IMR-90 (cell line): Measurements from ENCODE around the gene RNF40. TPM values are rescaled to one million over a fixed set of nuclear protein-coding genes. Genes with fewer than 3 reads are reported as not detected.

Source experiments
- ATAC-seq: fragments of 200-7000 bp; cut with Tn5 transposase; 2 replicates; pipeline ENCODE4 v1.9.1; 2020; ENCODE audit warnings: low read depth, mild to moderate bottlenecking, moderate library complexity
- BruUV-seq: library from RNA; stranded (reverse); fragments of 400-500 nt; replicated peaks from 2 replicates; lab custom pipeline; 2021; lab: Mats Ljungman, UMichigan
- CTCF ChIA-PET: fragments of 300-600 bp; formaldehyde crosslinking; extraction: SDS; loops from one replicate; lab custom pipeline; 2021; ENCODE audit warnings: antibody characterized with exemption; lab: Yijun Ruan, JAX
- POLR2A ChIA-PET: fragments of 300-600 bp; sonication (Branson Sonifier 250); formaldehyde crosslinking; loops from one replicate; lab custom pipeline; 2022; ENCODE audit warnings: antibody characterized with exemption; ENCODE audit not compliant: unreplicated experiment; lab: Charles Lee
- DNase-seq: peaks from one replicate; pipeline ENCODE4 v3.0.0; 2013
- H2AFZ ChIP-seq: replicated peaks from 2 replicates; pipeline ENCODE3; 2013; ENCODE audit warnings: low read length, mild to moderate bottlenecking; ENCODE audit not compliant: poor library complexity
- H2AK5ac ChIP-seq: 2 replicates; pipeline ENCODE4 v1.6.1; 2013; ENCODE audit warnings: low read depth, low read length, inconsistent platforms
- H2AK9ac ChIP-seq: replicated peaks from 2 replicates; pipeline ENCODE3; 2013; ENCODE audit warnings: mild to moderate bottlenecking, low read depth, low read length, moderate library complexity; ENCODE audit not compliant: poor library complexity
- H2BK120ac ChIP-seq: 2 replicates; pipeline ENCODE4 v1.6.1; 2013; ENCODE audit warnings: low read depth, low read length, inconsistent platforms
- H2BK15ac ChIP-seq: 3 replicates; pipeline ENCODE4 v1.6.1; 2013; ENCODE audit warnings: low read depth, low read length, inconsistent platforms
- H2BK20ac ChIP-seq: 2 replicates; pipeline ENCODE4 v1.6.1; 2013; ENCODE audit warnings: low read depth, mild to moderate bottlenecking, inconsistent platforms, low read length, moderate library complexity
- H2BK5ac ChIP-seq: 2 replicates; pipeline ENCODE4 v1.6.1; 2013; ENCODE audit warnings: mild to moderate bottlenecking, low read depth, low read length, inconsistent platforms; ENCODE audit not compliant: poor library complexity, severe bottlenecking
- H3K14ac ChIP-seq: replicated peaks from 2 replicates; pipeline ENCODE4 v1.6.1; 2013; ENCODE audit warnings: low read depth, low read length, inconsistent platforms
- H3K18ac ChIP-seq: 2 replicates; pipeline ENCODE4 v1.6.1; 2013; ENCODE audit warnings: low read depth, low read length, control low read depth
- H3K23ac ChIP-seq: 2 replicates; pipeline ENCODE4 v1.6.1; 2013; ENCODE audit warnings: low read depth, low read length, inconsistent platforms
- H3K27ac ChIP-seq: 2 replicates; pipeline ENCODE4 v1.5.1; 2013; ENCODE audit warnings: mild to moderate bottlenecking, control low read depth, low read length; ENCODE audit not compliant: insufficient read depth
- H3K27me3 ChIP-seq: 2 replicates; pipeline ENCODE4 v1.6.1; 2013; ENCODE audit warnings: low read length; ENCODE audit not compliant: control insufficient read depth, insufficient read depth
- H3K36me3 ChIP-seq: 2 replicates; pipeline ENCODE4 v1.6.1; 2013; ENCODE audit warnings: low read length, mixed read lengths; ENCODE audit not compliant: control insufficient read depth, insufficient read depth
- H3K4ac ChIP-seq: 2 replicates; pipeline ENCODE4 v1.6.1; 2013; ENCODE audit warnings: low read depth, low read length, inconsistent platforms
- H3K4me1 ChIP-seq: 2 replicates; pipeline ENCODE4 v1.6.1; 2013; ENCODE audit warnings: low read length, mixed read lengths; ENCODE audit not compliant: control insufficient read depth, insufficient read depth
- H3K4me2 ChIP-seq: 2 replicates; pipeline ENCODE4 v1.6.1; 2013; ENCODE audit warnings: low read depth, mild to moderate bottlenecking, control low read depth, low read length, moderate library complexity
- H3K4me3 ChIP-seq: 2 replicates; pipeline ENCODE4 v1.5.1; 2013; ENCODE audit warnings: low read depth, mild to moderate bottlenecking, control low read depth, low read length, moderate library complexity; ENCODE audit not compliant: insufficient read depth
- H3K56ac ChIP-seq: 2 replicates; pipeline ENCODE4 v1.6.1; 2013; ENCODE audit warnings: low read length, inconsistent platforms; ENCODE audit not compliant: insufficient read depth; ENCODE audit errors: extremely low read depth
- H3K79me1 ChIP-seq, 2 experiments: 2 replicates each; pipeline ENCODE4 v1.6.1; 2013; ENCODE audit warnings: low read length in 2 of 2, inconsistent platforms in 1 of 2, low read depth in 1 of 2
- H3K9ac ChIP-seq: 2 replicates; pipeline ENCODE4 v1.6.1; 2013; ENCODE audit warnings: low read depth, low read length, control low read depth
- H3K9me1 ChIP-seq: 2 replicates; pipeline ENCODE4 v1.6.1; 2013; ENCODE audit warnings: low read length, inconsistent platforms; ENCODE audit not compliant: insufficient read depth
- H3K9me3 ChIP-seq: 2 replicates; pipeline ENCODE4 v1.6.1; 2013; ENCODE audit warnings: low read length; ENCODE audit not compliant: control insufficient read depth, insufficient read depth
- H4K20me1 ChIP-seq: 2 replicates; pipeline ENCODE4 v1.6.1; 2013; ENCODE audit warnings: low read length, inconsistent platforms; ENCODE audit not compliant: insufficient read depth
- H4K5ac ChIP-seq: 2 replicates; pipeline ENCODE4 v1.6.1; 2013; ENCODE audit warnings: mild to moderate bottlenecking, low read depth, low read length, control low read depth
- H4K8ac ChIP-seq, 2 experiments: 2 replicates each; pipeline ENCODE4 v1.6.1; 2013; ENCODE audit warnings: low read depth in 2 of 2, low read length in 2 of 2, control low read depth in 1 of 2, inconsistent platforms in 1 of 2
- H4K91ac ChIP-seq: 2 replicates; pipeline ENCODE4 v1.6.1; 2013; ENCODE audit warnings: low read depth, low read length, inconsistent platforms; ENCODE audit not compliant: insufficient read depth
- CEBPB ChIP-seq: IDR thresholded peaks from 2 replicates; pipeline ENCODE4 v1.6.1; 2012; ENCODE audit warnings: low read depth, low read length, improper control_type of control experiment
- CHD1 ChIP-seq: IDR thresholded peaks from 2 replicates; pipeline ENCODE4 v1.6.1; 2012; ENCODE audit warnings: low read depth, low read length, improper control_type of control experiment
- WGBS, 2 experiments: methylation state at CpG; one replicate each; pipeline versions ENCODE4 v1.1.5 to v1.1.7; 2013; ENCODE audit warnings: missing lambda C conversion rate in 2 of 2; ENCODE audit not compliant: insufficient read length in 1 of 2; ENCODE audit errors: extremely low coverage in 2 of 2; 5-methylcytosine and 5-hydroxymethylcytosine counted together
- dilution Hi-C: fragments of 300-500 bp; cut with HindIII; formaldehyde crosslinking; loops from one replicate; pipeline ENCODE4 v1.14.3; 2018; ENCODE audit warnings: low sequenced_read_pairs; ENCODE audit not compliant: unreplicated experiment
- in situ Hi-C: fragments of 300-500 bp; cut with MboI; formaldehyde crosslinking; loops from 3 replicates; pipeline ENCODE4 v1.14.3; 2019; ENCODE audit warnings: low sequenced_read_pairs, inconsistent platforms, mixed read lengths
- intact Hi-C: fragments of 100-400 bp; cut with micrococcal nuclease; formaldehyde crosslinking; loops from 2 replicates; pipeline ENCODE4 v1.10.0; 2022
- polyA plus RNA-seq, 3 experiments: library from polyadenylated mRNA; depleted of rRNA; stranded (reverse); fragments of >200 nt; gene quantifications; 2 replicates each; pipeline ENCODE4 v1.2.3, GENCODE V29; 2012; ENCODE audit warnings: low replicate concordance in 1 of 3
- total RNA-seq: library from RNA; depleted of rRNA; stranded (reverse); fragments of >200 nt; gene quantifications from 2 replicates; pipeline ENCODE4 v1.2.3, GENCODE V29; 2012

Gene RNF40
- total and polyA plus RNA-seq, 2 of the 4 experiments (the other 2 are of a cell fraction), result 46.7 to 72.4 TPM

- Histone ChIP-seq H3K4me3 (no peak overlapping the region), H2AK9ac (no peak overlapping the region), H3K4me2 (no peak overlapping the region), H3K4me1 (peaks cover 12% of the 10 kb centered on the region), H2BK20ac (no peak overlapping the region), H4K20me1 (peaks cover 17% of the 10 kb centered on the region), H2AFZ (no peak overlapping the region), H3K27me3 (no peaks in the 10 kb centered on the region), H2BK120ac (no peak overlapping the region), H4K91ac (no peak overlapping the region), H3K9me1 (0 out of 2 replicates have a peak, but pooled peaks cover 4% of the 10 kb centered on the region), H3K27ac (no peak overlapping the region), H3K9ac (no peak overlapping the region), H3K18ac (no peak overlapping the region), H2BK5ac (no peak overlapping the region), H3K56ac (no peak overlapping the region), H2BK15ac (no peak overlapping the region), H3K79me1 (peaks cover 20 to 47% of the 10 kb centered on the region in 2 experiments), H4K5ac (no peak overlapping the region), H3K23ac (no peak overlapping the region), H3K4ac (no peak overlapping the region), H3K14ac (no peak overlapping the region), H3K9me3 (no peaks in the 10 kb centered on the region), H3K36me3 (peaks cover 35% of the 10 kb centered on the region), H2AK5ac (no peak overlapping the region), H4K8ac (no peak overlapping the region)
- BruUV-seq, result no TSS peak
- dilution Hi-C loops (no loop called here), in situ Hi-C loops (no loop called here), intact Hi-C loops (loop anchor here (5.0 kb wide), 1 partner anchor 162 kb away; the partner anchor contains the start of gene FBXL19)
- ATAC-seq, result no peak
- no CpG with 5 or more reads among the region's 7 CpGs for WGBS, 2 experiments
- DNase-seq, result no peak
- TF ChIP-seq CEBPB (no peak), CHD1 (no peak)
- ChIA-PET POLR2A (no interaction called here), CTCF (no interaction called here)
Measured at GRCh38 chr16:30760001-30760559, 2.0 kb upstream of the RNF40 start.
